ENCODE results near the gene PPM1E.
A peak's percentile ranks its signal among the peaks of the same experiment; 100 is the strongest.
"Not testable (repeated sequence)": the region's sequence is repeated elsewhere in the genome, so short reads cannot be mapped to it uniquely, and the experiment has no call there.

PPM1E gene

DNA sequence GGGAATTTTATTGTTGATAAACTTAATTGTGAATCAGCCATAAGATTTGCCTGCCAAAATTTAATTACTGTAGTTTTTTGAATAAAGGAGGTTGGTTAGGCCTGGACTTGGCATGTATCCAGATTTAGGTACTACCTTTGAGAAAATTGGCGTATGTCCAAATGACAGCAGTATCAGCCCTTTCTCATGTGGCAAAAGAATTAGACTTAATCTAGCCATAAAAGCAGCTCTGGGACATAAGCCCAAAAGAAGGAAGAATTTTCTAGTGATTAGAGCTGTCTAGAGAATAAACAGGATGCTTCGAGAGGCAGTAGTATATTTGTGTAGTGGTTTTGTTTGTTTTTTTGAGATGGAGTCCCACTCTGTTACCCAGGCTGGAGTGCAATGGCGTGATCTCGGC, 27.7 kb downstream of the PPM1E start:
- DNase-seq = peak in 1 of 2 experiments; percentile 50

DNA sequence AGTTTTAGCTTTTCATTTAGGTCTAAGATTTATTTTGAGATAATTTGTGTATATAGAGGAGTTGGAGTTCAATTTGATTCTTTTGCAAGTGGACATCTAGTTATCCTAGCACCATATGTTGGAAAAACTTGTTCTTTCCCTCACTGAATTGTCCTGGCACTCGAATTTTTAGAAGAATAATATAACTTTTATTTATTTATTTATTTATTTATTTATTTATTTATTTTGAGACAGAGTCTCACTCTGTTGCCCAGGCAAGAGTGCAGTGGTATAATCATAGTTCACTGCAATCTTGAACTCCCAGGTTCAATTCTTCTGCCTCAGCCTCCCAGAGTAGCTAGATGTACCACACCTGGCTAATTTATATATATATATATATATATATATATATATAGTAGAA, 29.4 kb downstream of the PPM1E start:
- no peak for DNase-seq

DNA sequence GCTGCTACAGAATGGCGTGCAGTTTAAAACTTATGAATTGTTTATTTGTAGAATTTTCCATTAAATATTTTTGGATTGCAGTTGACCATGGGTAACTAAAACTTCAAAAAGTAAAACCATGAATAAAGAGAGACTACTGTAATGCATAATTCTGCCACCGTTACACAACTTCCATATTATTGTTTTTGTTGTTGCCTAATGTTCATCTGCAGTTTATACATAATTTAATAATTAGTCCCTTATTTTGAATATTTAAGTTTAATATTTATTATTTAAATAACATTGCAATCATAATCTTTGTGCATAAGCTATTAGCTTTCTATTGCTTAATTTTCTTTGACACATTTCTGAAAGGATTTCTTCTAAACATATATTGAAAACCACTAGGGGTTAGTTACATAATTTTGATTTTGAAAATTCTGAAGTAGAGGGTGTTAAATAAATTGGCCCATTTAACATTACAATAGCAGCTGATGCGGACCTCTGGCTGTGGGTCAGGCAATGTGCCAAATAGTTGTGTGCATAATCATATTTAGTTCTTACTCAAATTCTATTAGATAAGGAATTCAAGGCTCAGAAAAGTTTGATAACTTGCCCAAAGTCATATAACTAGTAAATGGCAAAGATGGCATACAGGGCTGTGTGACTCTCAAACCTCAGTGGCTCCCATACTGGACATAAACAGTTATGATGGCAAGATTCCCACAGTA, 31.1 kb downstream of the PPM1E start:
- DNase-seq = peak in 1 of 2 experiments; percentile 51

DNA sequence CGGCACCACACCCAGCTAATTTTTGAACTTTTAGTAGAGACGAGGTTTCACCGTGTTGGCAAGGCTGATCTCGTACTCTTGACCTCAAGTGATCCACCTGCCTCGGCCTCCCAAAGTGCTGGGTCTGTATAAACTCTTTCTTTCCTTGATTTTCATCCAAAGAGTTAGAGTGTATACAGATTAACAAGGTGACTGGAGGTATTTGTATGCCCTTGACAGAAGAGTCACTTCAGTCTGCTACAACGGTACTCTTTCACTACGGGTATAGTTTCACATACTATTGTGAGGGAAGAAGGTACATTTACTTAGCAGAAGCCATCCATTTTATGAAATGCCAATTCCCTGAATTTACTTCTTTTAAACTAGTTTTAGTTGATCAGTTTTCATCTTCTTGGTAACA, 32.5 kb downstream of the PPM1E start:
- DNase-seq = no peak

DNA sequence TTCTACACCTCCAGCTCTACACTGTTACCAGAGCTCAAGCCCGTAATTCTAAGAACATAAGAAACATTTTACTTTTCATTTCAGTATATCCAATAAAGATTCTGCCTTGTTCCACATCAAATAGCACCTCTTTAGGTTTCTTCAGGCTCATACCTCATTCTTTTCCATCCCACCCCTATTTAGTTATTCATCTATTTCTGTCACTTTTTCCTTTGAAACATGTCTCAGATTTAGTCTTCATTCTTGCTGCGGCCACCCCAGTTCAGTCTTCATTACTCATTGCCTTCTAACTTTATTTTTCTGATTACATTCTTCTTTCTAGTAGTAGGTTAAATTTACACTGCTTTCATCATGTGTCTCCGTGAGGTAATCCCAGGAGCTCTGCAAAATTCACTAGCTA, 33.5 kb downstream of the PPM1E start:
- no peak for DNase-seq

DNA sequence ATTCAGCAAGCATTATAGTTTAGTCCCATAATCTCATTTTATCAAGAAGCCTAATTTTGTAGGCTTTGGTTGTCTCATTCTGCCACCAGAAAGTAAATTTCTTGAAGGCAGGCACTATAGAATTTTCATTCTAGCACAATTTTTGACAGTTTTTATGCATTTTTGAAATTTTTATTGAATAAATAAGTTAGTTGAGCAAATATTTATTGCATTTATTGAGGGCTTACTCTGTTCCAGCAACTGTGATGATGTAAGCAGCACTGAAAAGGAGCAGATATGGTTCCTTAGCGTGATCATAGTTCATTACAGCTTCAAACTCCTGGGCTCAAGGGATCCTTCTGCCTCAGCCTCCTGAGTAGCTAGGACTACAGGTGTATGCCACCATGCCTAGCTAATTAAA, 34.2 kb downstream of the PPM1E start:
- DNase-seq = no peak

DNA sequence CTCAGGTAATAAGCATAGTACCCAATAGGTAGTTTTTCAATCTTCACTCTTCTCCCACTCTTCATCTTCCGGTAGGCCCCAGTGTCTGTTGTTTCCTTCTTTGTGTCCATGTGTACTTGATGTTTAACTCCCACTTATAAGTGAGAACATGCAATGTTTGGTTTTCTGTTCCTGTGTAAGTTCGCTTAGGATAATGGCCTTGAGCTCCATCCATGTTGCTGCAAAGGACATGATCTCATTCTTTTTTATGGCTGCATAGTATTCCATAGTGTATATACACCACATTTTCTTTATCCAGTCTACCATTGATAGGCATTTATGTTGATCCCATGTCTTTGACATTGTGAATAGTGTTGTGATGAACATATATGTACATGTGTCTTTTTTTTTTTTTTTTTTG, 38.9 kb downstream of the PPM1E start:
- not testable (repeated sequence) for DNase-seq

DNA sequence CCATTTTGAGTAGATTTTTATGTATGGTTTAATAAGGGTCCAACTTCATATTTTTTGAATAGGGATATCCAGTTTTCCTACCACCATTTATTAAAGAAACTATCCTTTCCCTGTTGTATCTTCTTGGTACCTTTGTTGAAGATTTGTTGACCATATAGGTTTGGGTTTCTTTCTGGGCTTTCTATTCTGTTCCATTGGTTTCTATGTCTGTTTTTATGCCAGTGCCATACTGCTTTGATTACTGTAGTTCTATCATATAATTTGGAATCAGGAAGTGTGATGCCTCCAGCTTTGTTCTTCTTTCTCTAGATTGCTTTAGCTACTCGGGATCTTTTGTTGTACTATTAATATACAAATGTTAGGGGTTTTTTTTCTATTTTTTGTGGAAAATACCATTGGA, 46.5 kb downstream of the PPM1E start:
- no peak for DNase-seq

DNA sequence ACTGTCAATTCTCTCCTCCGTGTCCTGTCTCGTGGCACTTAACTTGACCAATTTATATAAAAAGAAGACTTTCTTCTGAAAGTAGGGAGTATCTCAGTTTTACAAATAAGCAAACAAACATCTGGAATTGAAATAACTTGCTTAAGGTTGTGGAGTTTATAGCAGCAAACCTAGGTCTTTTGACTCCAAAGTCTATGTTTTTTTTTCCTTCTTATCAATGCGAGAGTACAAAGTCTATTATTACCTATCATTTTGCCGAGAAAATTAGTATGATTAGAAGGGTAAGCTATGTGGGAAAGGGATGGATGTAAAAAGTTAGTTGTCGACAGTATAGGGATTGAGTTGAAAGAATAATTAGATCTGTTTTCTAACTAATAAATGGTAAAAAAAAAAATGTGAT, 50.4 kb downstream of the PPM1E start:
- no peak for DNase-seq

DNA sequence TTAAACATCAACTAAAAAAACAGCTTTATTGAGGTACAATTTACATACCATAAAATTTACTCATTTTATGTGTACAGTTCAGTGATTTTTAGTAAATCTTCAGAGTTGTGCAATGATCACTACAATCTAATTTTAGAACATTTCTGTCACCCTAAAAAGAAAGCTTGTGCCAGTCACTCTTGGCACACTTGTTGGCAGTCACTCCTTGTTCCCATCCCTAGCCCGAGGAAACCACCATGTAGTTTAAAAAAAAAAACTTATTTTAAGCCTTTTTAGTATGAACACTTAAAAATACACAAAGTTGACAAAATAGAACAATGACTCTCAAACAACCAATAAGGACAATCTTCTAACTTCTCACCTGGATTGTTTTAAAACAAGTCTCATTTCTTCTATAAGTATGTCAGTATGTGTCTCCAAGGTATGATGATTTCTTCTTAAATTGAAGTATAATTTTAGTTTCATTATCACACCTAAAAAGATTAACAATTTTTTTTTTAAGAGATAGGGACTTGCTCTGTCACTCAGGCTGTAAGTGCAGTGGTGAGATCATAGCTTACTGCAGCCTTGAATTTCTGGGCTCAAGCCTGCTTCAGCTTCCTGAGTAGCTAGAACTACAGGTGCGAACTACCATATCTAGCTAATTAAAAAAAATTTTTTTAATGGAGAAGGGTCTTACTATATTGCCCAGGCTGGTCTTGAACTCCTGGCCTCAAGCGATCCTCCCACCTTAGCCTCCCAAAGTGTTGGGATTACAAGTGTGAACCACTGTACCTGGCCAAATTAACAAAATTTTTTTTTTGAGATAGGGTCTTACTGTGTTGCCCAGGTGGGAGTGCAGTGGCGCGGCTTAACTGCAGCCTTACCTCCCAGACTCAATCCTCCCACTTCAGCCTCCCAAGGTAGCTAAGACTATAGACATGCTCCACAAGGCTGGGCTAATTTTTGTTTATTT, 53.2 kb downstream of the PPM1E start:
- DNase-seq = no peak

DNA sequence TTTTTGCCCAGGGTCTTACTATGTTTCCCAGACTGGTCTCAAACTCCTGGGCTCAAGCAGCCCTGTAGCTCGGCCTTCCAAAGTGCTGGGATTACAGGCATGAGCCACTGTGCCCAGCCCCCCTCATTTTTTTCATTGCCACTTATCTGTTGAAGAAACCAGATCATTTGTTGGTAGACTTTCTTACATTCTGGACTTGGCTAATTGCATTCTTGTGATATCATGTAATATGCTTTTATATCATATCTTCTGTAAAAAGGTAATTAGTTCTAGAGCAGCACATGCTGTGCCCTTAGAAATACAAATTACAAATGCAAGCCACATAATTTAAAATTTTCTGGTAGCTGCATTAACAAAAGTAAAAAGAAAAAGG, 53.9 kb downstream of the PPM1E start:
- DNase-seq = no peak

DNA sequence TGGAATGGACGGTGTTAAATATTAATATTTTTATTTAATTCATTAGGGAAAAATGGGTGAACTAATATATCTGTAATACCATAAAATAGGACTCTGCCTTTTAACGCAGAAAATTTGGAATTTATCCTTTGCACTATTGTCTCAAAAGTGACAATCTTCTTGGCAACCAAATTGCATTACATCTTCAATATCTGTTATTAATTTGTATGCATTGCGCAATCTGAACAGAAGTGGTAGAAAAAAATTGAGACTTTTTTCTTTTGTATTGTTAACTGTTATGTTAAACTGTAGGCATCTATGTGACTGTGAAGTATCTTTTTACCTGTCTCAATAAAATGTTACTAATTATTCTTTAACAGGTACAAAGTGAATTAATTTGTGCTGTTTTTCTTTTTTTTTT, 55.6 kb downstream of the PPM1E start:
- DNase-seq = no peak

DNA sequence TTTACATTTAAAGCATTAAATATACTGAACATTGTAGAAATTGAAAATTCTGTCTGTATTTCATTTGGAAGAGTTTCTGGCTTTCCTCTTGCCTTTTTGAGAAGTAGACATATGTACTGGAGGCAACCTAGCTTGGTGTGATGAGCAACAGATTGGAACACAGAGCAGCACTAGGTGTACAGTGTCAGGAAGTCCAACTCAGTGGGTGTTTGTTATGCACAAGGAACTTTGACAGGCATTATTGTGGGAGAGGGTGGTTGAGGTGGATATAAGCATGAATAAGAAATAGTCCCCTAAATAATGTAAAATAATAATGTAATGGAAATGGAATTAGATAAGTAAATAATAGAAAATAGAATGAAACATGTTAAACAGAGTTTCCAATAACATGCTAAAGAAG, 58.1 kb downstream of the PPM1E start:
- DNase-seq = no peak

DNA sequence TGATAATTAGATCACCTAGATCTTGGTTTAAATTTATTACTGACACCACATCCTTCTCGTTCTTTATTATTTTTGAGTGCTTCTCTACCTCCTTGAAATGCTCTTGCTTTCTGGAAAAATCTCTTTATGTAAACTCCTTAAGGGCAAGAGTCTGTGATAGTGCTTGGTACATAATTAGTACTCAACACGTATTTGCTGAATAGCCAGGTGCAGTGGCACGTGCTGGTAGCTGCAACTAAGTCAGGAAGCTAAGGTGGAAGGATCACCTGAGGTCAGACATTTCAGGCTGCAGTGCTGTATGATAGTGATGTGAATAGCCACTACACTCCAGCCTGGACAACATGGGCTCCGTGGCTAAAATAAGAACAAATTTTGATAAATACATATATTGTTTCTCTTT, 63.0 kb downstream of the PPM1E start:
- no peak for DNase-seq

DNA sequence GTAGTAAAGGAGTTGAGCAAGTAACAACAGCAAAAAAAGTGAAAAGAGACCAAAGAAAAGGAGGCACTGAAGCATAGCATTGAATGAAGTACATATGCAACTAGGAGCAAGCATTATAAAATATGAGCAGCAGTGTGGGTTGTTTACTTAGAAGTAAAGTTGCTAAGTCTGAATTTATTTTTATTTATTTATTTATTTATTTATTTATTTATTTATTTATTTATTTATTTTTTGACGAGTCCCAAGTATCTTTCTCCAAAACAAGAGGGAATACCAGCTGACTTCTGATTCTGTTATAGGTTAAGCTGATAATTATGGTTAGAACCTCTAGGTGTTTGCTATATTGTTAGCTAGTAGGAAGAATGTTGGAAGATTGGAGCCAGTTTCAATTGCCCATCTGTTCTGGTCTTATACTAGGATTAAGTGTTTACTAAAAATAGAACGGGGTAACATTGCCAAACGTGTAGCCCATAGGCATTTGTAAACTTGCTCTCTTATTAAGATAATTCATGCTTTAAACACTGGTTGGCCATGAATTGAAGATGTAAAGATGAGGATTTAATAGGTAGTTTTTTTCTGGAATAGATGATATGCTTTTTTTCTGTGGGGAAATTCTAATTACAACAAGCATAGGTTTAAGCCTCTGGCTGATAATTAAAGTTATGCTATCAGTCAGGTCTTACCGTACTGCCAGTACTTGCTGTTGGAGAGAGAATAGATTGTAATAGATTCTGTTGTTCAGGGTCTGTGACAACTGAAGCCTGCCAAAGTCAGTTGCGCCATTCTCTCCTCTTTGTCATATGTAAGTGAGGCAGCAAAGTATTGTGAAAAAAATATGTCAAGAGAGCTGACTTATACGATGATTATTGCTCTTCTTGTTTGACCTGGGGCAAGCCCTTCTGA, 66.7 kb downstream of the PPM1E start:
- DNase-seq = peak; percentile 20 to 58

DNA sequence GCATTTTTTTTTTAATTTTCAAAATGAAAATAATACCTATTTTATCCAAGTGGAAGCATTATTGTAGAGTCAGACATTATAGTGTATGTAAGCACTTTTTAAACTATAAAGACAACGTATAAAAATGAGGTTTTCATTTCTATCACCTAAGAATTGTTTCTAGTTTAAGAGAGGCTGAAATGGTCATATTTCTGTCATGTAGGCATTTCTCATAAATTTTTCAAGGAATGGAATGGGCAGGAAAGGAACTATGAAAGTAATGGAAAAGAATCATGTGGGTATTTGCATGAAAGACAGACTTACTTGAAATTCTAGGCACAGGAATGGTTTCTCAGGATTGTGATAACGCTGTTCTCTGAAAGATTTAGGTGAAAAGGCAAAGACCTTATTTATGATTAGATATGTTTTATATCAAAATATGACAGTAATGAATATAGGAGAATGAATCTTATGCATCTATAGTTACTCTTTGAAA, 67.4 kb downstream of the PPM1E start:
- no peak for DNase-seq

DNA sequence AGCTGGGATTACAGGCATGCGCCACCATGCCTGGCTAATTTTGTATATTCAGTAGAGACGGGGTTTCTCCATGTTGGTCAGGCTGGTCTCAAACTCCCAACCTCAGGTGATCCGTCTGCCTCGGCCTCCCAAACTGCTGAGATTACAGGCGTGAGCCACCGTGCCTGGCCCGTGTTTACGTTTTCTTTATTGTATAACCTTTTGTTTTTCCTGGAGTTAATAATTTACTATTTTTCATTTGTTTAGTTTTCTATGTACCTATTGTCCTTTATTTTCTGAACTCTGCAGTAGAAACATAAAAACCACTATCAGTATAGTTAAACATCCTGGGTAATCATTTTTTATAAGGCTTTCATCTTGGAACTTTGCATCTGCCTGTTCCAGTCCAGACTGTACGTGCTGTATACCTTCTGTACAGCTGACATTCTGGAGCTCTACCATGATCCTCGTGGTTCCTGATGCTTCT, 73.6 kb downstream of the PPM1E start:
- no peak for DNase-seq

DNA sequence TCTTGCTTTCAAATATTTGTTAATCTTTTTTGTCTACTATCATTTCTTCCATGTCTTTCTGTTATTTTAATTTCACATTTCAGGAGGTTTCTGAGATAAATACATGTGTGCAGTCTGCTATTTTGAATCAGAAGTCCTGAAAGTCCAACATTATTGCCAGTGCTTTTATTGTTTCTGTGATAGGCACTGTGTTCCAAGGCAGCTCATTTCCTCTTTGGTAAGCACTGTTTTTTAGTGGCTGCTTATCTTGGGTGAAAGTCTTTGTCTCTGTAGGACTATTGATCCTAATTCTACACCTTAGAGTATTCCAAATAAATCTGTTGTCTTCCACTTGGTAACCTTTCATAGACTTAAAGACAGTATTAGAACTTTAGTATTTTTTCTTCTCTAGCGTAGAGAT, 76.1 kb downstream of the PPM1E start:
- no peak for DNase-seq

DNA sequence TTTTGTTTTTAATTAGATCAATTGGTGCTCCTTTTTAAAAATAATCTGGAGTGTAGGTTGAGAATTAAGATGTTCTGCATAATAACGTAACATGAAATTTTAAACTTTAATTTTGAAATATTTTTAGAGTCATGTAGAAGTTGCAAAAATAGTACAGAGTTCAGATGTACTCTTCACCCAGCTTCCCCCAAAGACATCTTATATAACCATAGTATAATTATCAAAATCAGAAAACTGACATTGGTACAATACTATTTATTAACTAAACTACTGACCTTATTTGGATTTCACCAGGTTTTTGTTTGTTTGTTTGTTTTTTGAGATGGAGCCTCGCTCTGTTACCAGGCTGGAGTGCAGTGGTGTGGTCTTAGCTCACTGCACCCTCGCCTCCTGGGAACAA, 76.9 kb downstream of the PPM1E start:
- DNase-seq = no peak

DNA sequence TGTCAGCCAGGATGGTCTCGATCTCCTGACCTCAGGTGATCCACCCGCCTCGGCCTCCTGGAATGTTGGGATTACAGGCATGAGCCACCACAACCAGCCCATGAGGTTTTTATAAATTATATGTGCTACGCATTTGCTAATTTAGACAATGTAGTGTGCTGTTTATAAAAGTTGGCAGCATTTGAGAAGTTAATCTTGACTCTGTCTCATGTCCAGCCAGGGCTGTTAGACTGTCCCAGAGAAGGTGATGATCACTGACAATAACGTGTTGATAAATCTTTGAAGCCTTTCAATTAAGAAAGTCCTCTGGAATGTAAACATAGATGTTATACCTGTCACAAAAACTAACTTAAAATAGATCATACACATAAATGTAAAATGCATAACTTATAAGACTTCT, 82.0 kb downstream of the PPM1E start:
- no peak for DNase-seq

DNA sequence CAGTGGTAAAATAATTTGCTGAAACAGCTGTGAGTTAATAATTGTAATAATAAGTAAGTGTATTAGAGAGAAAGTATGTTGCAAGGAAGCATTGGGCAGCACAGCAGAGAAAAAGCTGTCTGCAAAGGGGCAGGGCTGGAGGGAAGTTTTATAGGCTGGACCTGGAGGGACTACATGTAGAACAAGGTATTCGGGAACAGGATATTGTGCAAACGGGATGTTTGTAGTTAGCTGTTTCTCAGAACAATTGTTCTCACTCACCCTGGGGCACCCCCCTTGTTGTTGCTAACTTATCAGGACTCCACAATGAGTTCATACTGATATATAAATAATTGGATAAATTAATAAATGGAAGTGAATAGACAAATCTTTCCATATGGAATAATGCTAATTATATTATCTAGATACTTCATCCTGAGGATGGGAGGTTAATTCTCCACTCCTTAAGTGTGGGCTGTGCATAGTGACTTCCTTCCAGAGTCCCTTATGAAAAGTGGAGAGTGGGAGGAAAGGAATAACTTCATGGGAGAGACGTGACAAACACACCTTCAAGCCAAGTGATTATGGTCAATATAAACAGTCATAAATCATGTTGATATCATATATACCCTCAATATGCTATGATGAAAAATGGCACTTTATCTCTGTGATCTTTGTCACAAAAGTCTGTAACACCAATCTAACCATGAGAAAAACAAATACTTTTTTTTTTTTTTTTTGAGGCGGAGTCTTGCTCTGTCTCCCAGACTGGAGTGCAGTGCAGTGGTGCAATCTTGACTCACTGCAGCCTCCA, 85.4 kb downstream of the PPM1E start:
- no peak for DNase-seq

DNA sequence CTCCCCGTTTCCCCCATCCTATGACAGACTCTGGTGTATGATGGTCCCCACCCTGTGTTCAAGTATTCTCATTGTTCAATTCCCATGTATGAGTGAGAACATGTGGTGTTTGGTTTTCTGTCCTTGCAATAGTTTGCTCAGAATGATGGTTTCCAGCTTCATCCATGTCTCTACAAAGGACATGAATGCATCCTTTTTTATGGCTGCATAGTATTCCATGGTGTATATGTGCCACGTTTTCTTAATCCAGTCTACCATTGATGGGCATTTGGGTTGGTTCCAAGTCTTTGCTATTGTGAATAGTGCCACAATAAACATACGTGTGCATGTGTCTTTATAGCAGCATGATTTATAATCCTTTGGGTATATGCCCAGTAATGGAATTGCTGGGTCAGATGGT, 90.8 kb downstream of the PPM1E start:
- not testable (repeated sequence) for DNase-seq
